Effector memory CD4-positive, alpha-beta T cell (primary cell): ENCODE data around the gene PLTP.
"Not testable (repeated sequence)": the region's sequence is repeated elsewhere in the genome, so short reads cannot be mapped to it uniquely, and the experiment has no call there.

Experiments used
- DNase-seq, 3 donors: peaks; one replicate each; pipeline ENCODE4 v3.0.0-alpha.2; 2020
- H3K27ac ChIP-seq: 2 replicates; pipeline ENCODE4 v1.7.0; 2013; ENCODE audit warnings: mild to moderate bottlenecking, low read length, moderate library complexity; ENCODE audit not compliant: insufficient read depth, poor library complexity, severe bottlenecking
- H3K27me3 ChIP-seq: replicated peaks from 2 replicates; pipeline ENCODE4 v1.7.0; 2013; ENCODE audit warnings: mild to moderate bottlenecking, low read length; ENCODE audit not compliant: insufficient read depth, control insufficient read depth, poor library complexity, severe bottlenecking
- H3K36me3 ChIP-seq: 2 replicates; pipeline ENCODE4 v1.7.0; 2013; ENCODE audit warnings: mild to moderate bottlenecking, low read length, moderate library complexity; ENCODE audit not compliant: control insufficient read depth, insufficient read depth
- H3K4me1 ChIP-seq: 2 replicates; pipeline ENCODE4 v1.7.0; 2013; ENCODE audit warnings: low read length, mild to moderate bottlenecking; ENCODE audit not compliant: control insufficient read depth, insufficient read depth, poor library complexity, severe bottlenecking
- H3K4me3 ChIP-seq: 2 replicates; pipeline ENCODE4 v1.7.0; 2013; ENCODE audit warnings: low read length, low read depth, mild to moderate bottlenecking; ENCODE audit not compliant: insufficient read depth, poor library complexity, severe bottlenecking
- H3K9me3 ChIP-seq: 2 replicates; pipeline ENCODE4 v1.7.0; 2013; ENCODE audit warnings: mild to moderate bottlenecking, low read length, moderate library complexity; ENCODE audit not compliant: control insufficient read depth

Gene PLTP

GRCh38 chr20:45909817-45910669 lies 1.9 kb downstream of the PLTP start:
- no peak for DNase-seq
- Histone ChIP-seq H3K36me3 (no peaks in the 10 kb centered on the region), H3K27ac (no peak overlapping the region), H3K9me3 (no peaks in the 10 kb centered on the region), H3K27me3 (no peaks in the 10 kb centered on the region), H3K4me1 (peaks cover 14% of the 10 kb centered on the region), H3K4me3 (no peak overlapping the region)

GRCh38 chr20:45909336-45909808 lies 2.6 kb downstream of the PLTP start:
- no peak overlapping the region for H3K4me3 ChIP-seq
- no peaks in the 10 kb centered on the region for H3K36me3 ChIP-seq

GRCh38 chr20:45908084-45908483 lies 3.9 kb downstream of the PLTP start:
- H3K4me3 ChIP-seq, result no peak overlapping the region
- no peak for DNase-seq
- no peaks in the 10 kb centered on the region for H3K36me3 ChIP-seq
- no peak overlapping the region for H3K27ac ChIP-seq
- no peaks in the 10 kb centered on the region for H3K9me3 ChIP-seq
- H3K27me3 ChIP-seq, result no peaks in the 10 kb centered on the region
- peaks cover 14% of the 10 kb centered on the region for H3K4me1 ChIP-seq

More at GRCh38 chr20:45909336-45909808, 2.6 kb downstream of the PLTP start:
- DNase-seq, result no peak
- Histone ChIP-seq H3K9me3 (no peaks in the 10 kb centered on the region), H3K4me1 (peaks cover 14% of the 10 kb centered on the region), H3K27me3 (no peaks in the 10 kb centered on the region), H3K27ac (no peak overlapping the region)

GRCh38 chr20:45907219-45907948 lies 4.6 kb downstream of the PLTP start:
- peaks cover 13% of the 10 kb centered on the region for H3K4me1 ChIP-seq
- no peak overlapping the region for H3K27ac ChIP-seq
- no peak for DNase-seq
- H3K4me3 ChIP-seq, result no peak overlapping the region
- no peaks in the 10 kb centered on the region for H3K27me3 ChIP-seq
- H3K9me3 ChIP-seq, result no peaks in the 10 kb centered on the region
- H3K36me3 ChIP-seq, result no peaks in the 10 kb centered on the region

- no peak overlapping the region for H3K27ac ChIP-seq
- no peak for DNase-seq
- no peaks in the 10 kb centered on the region for H3K36me3 ChIP-seq
Measured at GRCh38 chr20:45905505-45906079, 6.4 kb downstream of the PLTP start.

GRCh38 chr20:45904583-45905504 lies 7.1 kb downstream of the PLTP start:
- Histone ChIP-seq H3K4me1 (no peaks in the 10 kb centered on the region), H3K27me3 (no peaks in the 10 kb centered on the region), H3K4me3 (no peak overlapping the region), H3K36me3 (no peaks in the 10 kb centered on the region), H3K9me3 (no peaks in the 10 kb centered on the region), H3K27ac (no peak overlapping the region)
- no peak for DNase-seq

More at GRCh38 chr20:45905505-45906079, 6.4 kb downstream of the PLTP start:
- H3K4me1 ChIP-seq, result no peaks in the 10 kb centered on the region
- H3K9me3 ChIP-seq, result no peaks in the 10 kb centered on the region
- no peaks in the 10 kb centered on the region for H3K27me3 ChIP-seq
- no peak overlapping the region for H3K4me3 ChIP-seq

GRCh38 chr20:45902199-45902701 lies 9.7 kb downstream of the PLTP start:
- Histone ChIP-seq H3K27me3 (no peaks in the 10 kb centered on the region), H3K36me3 (peaks cover 17% of the 10 kb centered on the region), H3K4me1 (no peaks in the 10 kb centered on the region), H3K4me3 (no peak overlapping the region), H3K27ac (no peak overlapping the region), H3K9me3 (no peaks in the 10 kb centered on the region)
- DNase-seq, result no peak

- peaks cover 23% of the 10 kb centered on the region for H3K36me3 ChIP-seq
- DNase-seq, H3K27me3 ChIP-seq, H3K27ac ChIP-seq, H3K4me1 ChIP-seq, H3K9me3 ChIP-seq, H3K4me3 ChIP-seq: not testable (repeated sequence)
Measured at GRCh38 chr20:45901332-45901731, 10.6 kb downstream of the PLTP start.
